ENCODE results near the gene WFDC6.

WFDC6 gene

GRCh38 chr20:45547206-45547770, 8.0 kb upstream of the WFDC6 start, which contains the start of gene EPPIN:
Gene EPPIN (minus strand): TSS chr20:45547401. CDS start chr20:45547357, 44 bp downstream.
- H3K9me3 Mint-ChIP-seq (ENCODE audit: low read depth), result no peaks in the 10 kb centered on the region
- H3K4me1 Mint-ChIP-seq (ENCODE audit: low read depth), result no peaks in the 10 kb centered on the region
- no peak within 1 kb of the TSS for H3K27ac Mint-ChIP-seq
- no peak within 1 kb of the TSS for H3K4me3 Mint-ChIP-seq
- no peaks in the 10 kb centered on the region for H3K36me3 Mint-ChIP-seq
- H3K27me3 Mint-ChIP-seq, result peaks cover 28% of the 10 kb centered on the region

- Mint-ChIP-seq H3K27me3 (peaks cover 31% of the 10 kb centered on the region), H3K36me3 (no peaks in the 10 kb centered on the region), H3K9me3 (ENCODE audit: low read depth) (no peaks in the 10 kb centered on the region), H3K4me3 (no peak overlapping the region), H3K4me1 (ENCODE audit: low read depth) (no peaks in the 10 kb centered on the region), H3K27ac (no peak overlapping the region)
Observed at GRCh38 chr20:45545754-45546453, 6.6 kb upstream of the WFDC6 start.

- H3K9me3 Mint-ChIP-seq (ENCODE audit: low read depth), result no peaks in the 10 kb centered on the region
- no peaks in the 10 kb centered on the region for H3K36me3 Mint-ChIP-seq
- no peaks in the 10 kb centered on the region for H3K4me1 Mint-ChIP-seq (ENCODE audit: low read depth)
- H3K4me3 Mint-ChIP-seq, result no peak overlapping the region
- peaks cover 31% of the 10 kb centered on the region for H3K27me3 Mint-ChIP-seq
- no peak overlapping the region for H3K27ac Mint-ChIP-seq
Observed at GRCh38 chr20:45545351-45545750, 6.1 kb upstream of the WFDC6 start.

GRCh38 chr20:45538209-45538799, 978 bp downstream of the WFDC6 start:
- H3K9me3 Mint-ChIP-seq (ENCODE audit: low read depth), result no peaks in the 10 kb centered on the region
- peaks cover 15% of the 10 kb centered on the region for H3K27me3 Mint-ChIP-seq
- H3K36me3 Mint-ChIP-seq, result no peaks in the 10 kb centered on the region
- no peak overlapping the region for H3K4me3 Mint-ChIP-seq
- H3K4me1 Mint-ChIP-seq (ENCODE audit: low read depth), result no peaks in the 10 kb centered on the region
- H3K27ac Mint-ChIP-seq, result no peak overlapping the region

- Mint-ChIP-seq H3K4me3 (no peak overlapping the region), H3K9me3 (ENCODE audit: low read depth) (no peaks in the 10 kb centered on the region), H3K27ac (no peak overlapping the region), H3K4me1 (ENCODE audit: low read depth) (no peaks in the 10 kb centered on the region), H3K27me3 (peaks cover 25% of the 10 kb centered on the region), H3K36me3 (no peaks in the 10 kb centered on the region)
Observed at GRCh38 chr20:45527294-45527693, 12.0 kb downstream of the WFDC6 start.

GRCh38 chr20:45523821-45524220, 15.5 kb downstream of the WFDC6 start:
- Mint-ChIP-seq H3K27ac (no peak overlapping the region), H3K27me3 (peaks cover 23% of the 10 kb centered on the region), H3K9me3 (ENCODE audit: low read depth) (no peaks in the 10 kb centered on the region), H3K36me3 (peaks cover 2% of the 10 kb centered on the region), H3K4me3 (no peak overlapping the region), H3K4me1 (ENCODE audit: low read depth) (no peaks in the 10 kb centered on the region)

- H3K36me3 Mint-ChIP-seq, result peaks cover 2% of the 10 kb centered on the region
- H3K4me3 Mint-ChIP-seq, result no peak overlapping the region
- peaks cover 15% of the 10 kb centered on the region for H3K27me3 Mint-ChIP-seq
- H3K27ac Mint-ChIP-seq, result no peak overlapping the region
- no peaks in the 10 kb centered on the region for H3K9me3 Mint-ChIP-seq (ENCODE audit: low read depth)
- H3K4me1 Mint-ChIP-seq (ENCODE audit: low read depth), result no peaks in the 10 kb centered on the region
Observed at GRCh38 chr20:45518282-45518681, 21.0 kb downstream of the WFDC6 start.

GRCh38 chr20:45515147-45515913, 24.0 kb downstream of the WFDC6 start, which contains the start of gene SPINT3:
Gene SPINT3 (minus strand): TSS chr20:45515622. CDS start chr20:45515608, 14 bp downstream.
- H3K9me3 Mint-ChIP-seq (ENCODE audit: low read depth), result no peaks in the 10 kb centered on the region
- no peaks in the 10 kb centered on the region for H3K36me3 Mint-ChIP-seq
- peaks cover 16% of the 10 kb centered on the region for H3K27me3 Mint-ChIP-seq
- H3K4me1 Mint-ChIP-seq (ENCODE audit: low read depth), result no peaks in the 10 kb centered on the region
- no peak within 1 kb of the TSS for H3K27ac Mint-ChIP-seq
- no peak within 1 kb of the TSS for H3K4me3 Mint-ChIP-seq

- H3K4me3 Mint-ChIP-seq, result no peak overlapping the region
- H3K36me3 Mint-ChIP-seq, result no peaks in the 10 kb centered on the region
- H3K27me3 Mint-ChIP-seq, result peaks cover 20% of the 10 kb centered on the region
- no peaks in the 10 kb centered on the region for H3K9me3 Mint-ChIP-seq (ENCODE audit: low read depth)
- H3K4me1 Mint-ChIP-seq (ENCODE audit: low read depth), result peaks cover 3% of the 10 kb centered on the region
- H3K27ac Mint-ChIP-seq, result no peak overlapping the region
Observed at GRCh38 chr20:45510242-45510862, 28.9 kb downstream of the WFDC6 start.

- H3K9me3 Mint-ChIP-seq (ENCODE audit: low read depth), result no peaks in the 10 kb centered on the region
- H3K27ac Mint-ChIP-seq, result no peak overlapping the region
- no peaks in the 10 kb centered on the region for H3K36me3 Mint-ChIP-seq
- H3K4me3 Mint-ChIP-seq, result no peak overlapping the region
- peaks cover 3% of the 10 kb centered on the region for H3K4me1 Mint-ChIP-seq (ENCODE audit: low read depth)
- peaks cover 20% of the 10 kb centered on the region for H3K27me3 Mint-ChIP-seq
Observed at GRCh38 chr20:45509091-45509490, 30.2 kb downstream of the WFDC6 start.

- no peak overlapping the region for H3K4me3 Mint-ChIP-seq
- no peaks in the 10 kb centered on the region for H3K9me3 Mint-ChIP-seq (ENCODE audit: low read depth)
Observed at GRCh38 chr20:45508068-45508886, 31.0 kb downstream of the WFDC6 start.

GRCh38 chr20:45507011-45507820, 32.1 kb downstream of the WFDC6 start:
- Mint-ChIP-seq H3K27ac (no peak overlapping the region), H3K4me1 (ENCODE audit: low read depth) (peaks cover 3% of the 10 kb centered on the region), H3K27me3 (peaks cover 22% of the 10 kb centered on the region), H3K36me3 (no peaks in the 10 kb centered on the region), H3K4me3 (no peak overlapping the region), H3K9me3 (ENCODE audit: low read depth) (no peaks in the 10 kb centered on the region)

More at GRCh38 chr20:45508068-45508886, 31.0 kb downstream of the WFDC6 start:
- Mint-ChIP-seq H3K36me3 (no peaks in the 10 kb centered on the region), H3K27ac (no peak overlapping the region), H3K27me3 (peaks cover 20% of the 10 kb centered on the region), H3K4me1 (ENCODE audit: low read depth) (peaks cover 3% of the 10 kb centered on the region)

GRCh38 chr20:45506398-45506797, 32.9 kb downstream of the WFDC6 start:
- Mint-ChIP-seq H3K4me3 (no peak overlapping the region), H3K27ac (no peak overlapping the region), H3K27me3 (peaks cover 25% of the 10 kb centered on the region), H3K4me1 (ENCODE audit: low read depth) (peaks cover 3% of the 10 kb centered on the region), H3K36me3 (no peaks in the 10 kb centered on the region), H3K9me3 (ENCODE audit: low read depth) (no peaks in the 10 kb centered on the region)
